Measurements from ENCODE around the gene KBTBD2.
"Not testable (repeated sequence)": the region's sequence is repeated elsewhere in the genome, so short reads cannot be mapped to it uniquely, and the experiment has no call there.

The KBTBD2 gene

GRCh38 chr7:32848655-32849054, 42.9 kb downstream of the KBTBD2 start:
- not testable (repeated sequence) for DNase-seq

GRCh38 chr7:32846630-32847225, 44.8 kb downstream of the KBTBD2 start:
- DNase-seq = peak; percentile 82

- not testable (repeated sequence) for DNase-seq
These were observed 46.8 kb downstream of the KBTBD2 start for GRCh38 chr7:32844748-32845147.

DNA sequence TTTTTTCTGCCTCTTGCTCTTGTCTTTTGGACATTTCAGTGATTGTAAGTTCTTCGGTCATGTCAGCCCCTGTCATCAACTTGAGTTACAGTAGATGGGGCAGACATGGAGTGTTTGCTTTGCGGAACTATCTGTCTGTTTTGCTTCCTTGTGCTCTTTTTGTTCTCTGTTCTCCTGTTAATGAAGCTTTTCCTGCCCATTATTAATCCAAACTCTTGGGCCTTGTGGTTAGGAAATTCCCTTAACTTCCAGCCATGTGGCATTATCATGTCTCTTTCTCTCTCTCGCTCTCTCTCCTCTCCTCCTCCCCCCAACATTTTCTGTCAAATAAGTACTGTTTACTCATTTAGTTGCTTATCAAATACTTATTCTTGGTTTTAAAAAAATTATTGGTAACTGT, 47.8 kb downstream of the KBTBD2 start:
- DNase-seq = not testable (repeated sequence)

GRCh38 chr7:32839846-32840245, 51.7 kb downstream of the KBTBD2 start:
- DNase-seq = not testable (repeated sequence)

GRCh38 chr7:32828996-32829752, 62.4 kb downstream of the KBTBD2 start:
- not testable (repeated sequence) for DNase-seq

Data from left hindlimb (tissue), 1 donor.